ENCODE data around the gene POLE2. TPM values are rescaled to one million over a fixed set of nuclear protein-coding genes. Genes with fewer than 3 reads are reported as not detected.
"Not testable (repeated sequence)": the region's sequence is repeated elsewhere in the genome, so short reads cannot be mapped to it uniquely, and the experiment has no call there.

The POLE2 gene
- total RNA-seq, 1 donor from 2014 or later = 4.9 TPM

- DNase-seq (ENCODE audit: extremely low spot score in 2 of 2) = no peak
- peaks cover 0 to 20% of the 10 kb centered on the region in 2 donors for H3K36me3 ChIP-seq
- H3K27me3 ChIP-seq = no peaks in the 10 kb centered on the region
- no peaks in the 10 kb centered on the region for H3K9me3 ChIP-seq
- peak overlapping the region; percentile 94 for H3K27ac ChIP-seq
- peaks cover 47% of the 10 kb centered on the region for H3K4me1 ChIP-seq
- H3K4me3 ChIP-seq = peak overlapping the region; percentile 64 to 97
- no peak for TF ChIP-seq POLR2A (IDR thresholded peaks at IDR 0.05)
- TF ChIP-seq POLR2AphosphoS5 (IDR thresholded peaks at IDR 0.05; ENCODE audit: insufficient read depth in 1 of 2, low read depth in 1 of 2) = no peak
- no peak for TF ChIP-seq CTCF (IDR thresholded peaks at IDR 0.05)
- intact Hi-C loops (cut with DNase I) = no loop called here
Observed at GRCh38 chr14:49621114-49621881, 66.7 kb downstream of the POLE2 start.

- peaks cover 0 to 20% of the 10 kb centered on the region in 2 donors for H3K36me3 ChIP-seq
- H3K9me3 ChIP-seq = no peaks in the 10 kb centered on the region
- H3K4me3 ChIP-seq = peak within 1 kb of the TSS; percentile 64 to 97
- intact Hi-C loops (cut with DNase I) = no loop called here
- peak within 1 kb of the TSS; percentile 94 for H3K27ac ChIP-seq
- H3K27me3 ChIP-seq = no peaks in the 10 kb centered on the region
- peak in 1 of 2 donors; percentile 99 for DNase-seq (ENCODE audit: extremely low spot score in 2 of 2)
- TF ChIP-seq POLR2A (IDR thresholded peaks at IDR 0.05) (peak; percentile 48 to 85), POLR2AphosphoS5 (IDR thresholded peaks at IDR 0.05; ENCODE audit: insufficient read depth in 1 of 2, low read depth in 1 of 2) (peak; percentile 91 to 100), CTCF (IDR thresholded peaks at IDR 0.05) (peak in 1 of 3 experiments; percentile 34)
- peaks cover 47% of the 10 kb centered on the region for H3K4me1 ChIP-seq
Observed at GRCh38 chr14:49620182-49621113, 67.6 kb downstream of the POLE2 start, which contains the start of the genes MGAT2 and RPL36AL. Gene MGAT2, plus strand, starts transcription at chr14:49620799. Its CDS starts 470 bp downstream, at chr14:49621269. Gene RPL36AL, minus strand, starts transcription at chr14:49620626. Its CDS starts 1,522 bp downstream, at chr14:49619104.

- H3K27ac ChIP-seq = peak overlapping the region; percentile 94
- H3K9me3 ChIP-seq = no peaks in the 10 kb centered on the region
- peaks cover 0 to 20% of the 10 kb centered on the region in 2 donors for H3K36me3 ChIP-seq
- intact Hi-C loops (cut with DNase I) = no loop called here
- no peak for TF ChIP-seq POLR2A (IDR thresholded peaks at IDR 0.05)
- no peak for TF ChIP-seq CTCF (IDR thresholded peaks at IDR 0.05)
- TF ChIP-seq POLR2AphosphoS5 (IDR thresholded peaks at IDR 0.05; ENCODE audit: insufficient read depth in 1 of 2, low read depth in 1 of 2) = no peak
- peaks cover 47% of the 10 kb centered on the region for H3K4me1 ChIP-seq
- peak overlapping the region; percentile 64 to 97 for H3K4me3 ChIP-seq
- no peak for DNase-seq (ENCODE audit: extremely low spot score in 2 of 2)
- no peaks in the 10 kb centered on the region for H3K27me3 ChIP-seq
Observed at GRCh38 chr14:49619730-49620129, 68.3 kb downstream of the POLE2 start.

- H3K27me3 ChIP-seq; DNase-seq (ENCODE audit: extremely low spot score in 2 of 2); intact Hi-C loops (cut with DNase I); H3K9me3 ChIP-seq: not testable (repeated sequence)
- Histone ChIP-seq H3K4me3 (peak overlapping the region; percentile 64 to 97), H3K4me1 (peaks cover 46% of the 10 kb centered on the region), H3K36me3 (peaks cover 0 to 20% of the 10 kb centered on the region in 2 donors), H3K27ac (peak overlapping the region; percentile 94)
Observed at GRCh38 chr14:49619273-49619672, 68.7 kb downstream of the POLE2 start.

GRCh38 chr14:49617852-49618519, 70.0 kb downstream of the POLE2 start:
- no peak for DNase-seq (ENCODE audit: extremely low spot score in 2 of 2)
- peaks cover 0 to 20% of the 10 kb centered on the region in 2 donors for H3K36me3 ChIP-seq
- no peak for TF ChIP-seq POLR2A (IDR thresholded peaks at IDR 0.05)
- no peak for TF ChIP-seq POLR2AphosphoS5 (IDR thresholded peaks at IDR 0.05; ENCODE audit: insufficient read depth in 1 of 2, low read depth in 1 of 2)
- no peak for TF ChIP-seq CTCF (IDR thresholded peaks at IDR 0.05)
- H3K9me3 ChIP-seq = no peaks in the 10 kb centered on the region
- no peaks in the 10 kb centered on the region for H3K27me3 ChIP-seq
- intact Hi-C loops (cut with DNase I) = no loop called here
- no peak overlapping the region for H3K27ac ChIP-seq
- peaks cover 33% of the 10 kb centered on the region for H3K4me1 ChIP-seq
- no peak overlapping the region for H3K4me3 ChIP-seq
